GM12872 (cell line): ENCODE measurements around the gene BSCL2.

Source experiments
- TF ChIP-seq, protein P1 (sequence below): IDR thresholded peaks from 3 replicates; pipeline ENCODE4 v1.5.1; 2011; ENCODE audit warnings: low read depth, mild to moderate bottlenecking, low read length, moderate library complexity; ENCODE audit not compliant: insufficient read depth

Gene BSCL2

DNA sequence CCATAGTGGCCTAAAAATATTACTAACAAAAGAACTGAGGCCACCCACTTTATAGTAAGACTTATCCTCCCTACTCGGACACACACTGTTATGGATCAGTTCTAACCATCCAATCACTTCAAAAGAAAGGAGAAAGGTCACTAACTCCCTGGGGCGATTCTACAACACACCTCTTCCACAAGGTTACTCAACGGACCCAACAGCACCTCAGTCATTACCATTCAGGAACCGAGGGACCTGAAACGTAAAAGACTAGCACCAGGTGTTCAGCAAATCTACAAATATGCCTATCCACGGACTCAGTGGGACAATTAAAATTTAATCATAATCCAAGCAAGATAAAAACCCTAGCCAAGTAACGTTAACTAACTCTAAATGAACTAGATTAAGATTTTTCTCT, 18.4 kb upstream of the BSCL2 start:
- TF ChIP-seq, protein P1, sequence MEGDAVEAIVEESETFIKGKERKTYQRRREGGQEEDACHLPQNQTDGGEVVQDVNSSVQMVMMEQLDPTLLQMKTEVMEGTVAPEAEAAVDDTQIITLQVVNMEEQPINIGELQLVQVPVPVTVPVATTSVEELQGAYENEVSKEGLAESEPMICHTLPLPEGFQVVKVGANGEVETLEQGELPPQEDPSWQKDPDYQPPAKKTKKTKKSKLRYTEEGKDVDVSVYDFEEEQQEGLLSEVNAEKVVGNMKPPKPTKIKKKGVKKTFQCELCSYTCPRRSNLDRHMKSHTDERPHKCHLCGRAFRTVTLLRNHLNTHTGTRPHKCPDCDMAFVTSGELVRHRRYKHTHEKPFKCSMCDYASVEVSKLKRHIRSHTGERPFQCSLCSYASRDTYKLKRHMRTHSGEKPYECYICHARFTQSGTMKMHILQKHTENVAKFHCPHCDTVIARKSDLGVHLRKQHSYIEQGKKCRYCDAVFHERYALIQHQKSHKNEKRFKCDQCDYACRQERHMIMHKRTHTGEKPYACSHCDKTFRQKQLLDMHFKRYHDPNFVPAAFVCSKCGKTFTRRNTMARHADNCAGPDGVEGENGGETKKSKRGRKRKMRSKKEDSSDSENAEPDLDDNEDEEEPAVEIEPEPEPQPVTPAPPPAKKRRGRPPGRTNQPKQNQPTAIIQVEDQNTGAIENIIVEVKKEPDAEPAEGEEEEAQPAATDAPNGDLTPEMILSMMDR = no peak

DNA sequence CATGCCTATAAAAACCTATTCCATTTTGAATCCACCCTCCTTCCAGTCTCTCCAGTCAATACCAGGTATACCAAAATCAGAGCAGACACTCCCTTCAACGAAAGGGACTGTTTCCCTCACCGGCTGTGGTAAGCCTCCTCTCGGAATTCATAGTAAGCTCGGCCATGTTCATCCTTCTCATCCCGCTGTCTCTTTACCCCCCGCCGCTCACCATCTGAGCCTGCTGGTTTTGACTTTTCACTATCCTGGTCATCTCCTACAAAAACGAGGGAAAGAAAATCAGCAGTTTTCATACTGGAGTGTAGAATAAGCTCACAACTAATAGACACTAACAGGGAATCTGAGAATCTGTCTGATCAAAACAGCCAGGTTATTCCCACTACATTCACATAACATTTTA, 16.9 kb upstream of the BSCL2 start:
- TF ChIP-seq, protein P1 = no peak

DNA sequence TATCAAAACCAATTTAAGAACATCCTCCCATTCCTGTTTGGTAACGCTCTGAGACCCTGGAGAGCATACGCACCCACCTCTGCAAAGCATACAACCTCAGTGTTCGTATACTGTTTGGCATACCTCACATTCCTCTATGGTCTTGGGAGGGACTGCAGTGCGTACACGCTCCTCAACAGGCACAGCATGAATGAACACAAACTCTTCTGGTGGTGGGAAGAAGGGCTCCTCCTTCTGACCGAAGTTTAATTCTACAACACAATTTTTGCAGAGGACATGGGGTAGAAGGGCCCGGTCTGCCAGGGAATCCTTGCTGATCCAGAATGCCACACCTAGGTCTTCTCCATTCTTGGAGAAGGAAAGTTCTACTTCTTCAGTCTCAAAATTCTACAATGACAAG, 14.8 kb upstream of the BSCL2 start:
- TF ChIP-seq, protein P1 = no peak

DNA sequence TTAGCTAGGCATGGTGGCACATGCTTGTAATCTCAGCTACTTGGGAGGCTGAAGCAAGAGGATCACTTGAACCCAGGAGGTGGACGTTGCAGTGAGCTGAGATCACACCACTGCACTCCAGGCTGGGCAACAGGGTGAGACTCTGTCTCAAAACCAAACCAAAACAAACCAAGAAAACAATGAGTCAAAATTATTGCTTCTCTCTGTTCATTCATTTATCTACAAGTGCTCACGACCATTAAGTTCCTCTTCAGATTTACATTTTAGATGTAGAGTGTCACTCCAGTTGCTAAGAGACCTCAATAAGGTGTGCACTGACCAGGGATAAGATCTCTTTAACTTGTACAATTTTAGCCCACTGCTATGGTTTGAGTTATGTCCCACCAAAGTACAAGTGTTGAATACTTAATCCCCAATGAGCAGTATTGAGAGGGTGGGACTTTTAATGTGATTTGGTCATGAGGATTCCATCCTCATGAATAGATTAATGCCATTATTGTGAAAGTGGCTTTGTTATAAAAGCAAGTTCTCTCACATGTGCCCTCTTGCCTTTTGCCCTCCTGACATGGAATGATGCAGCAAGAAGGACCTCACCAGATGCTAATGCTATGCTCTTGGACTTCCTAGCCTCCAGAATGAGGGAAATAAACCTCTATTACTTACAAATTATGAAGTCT, 12.2 kb upstream of the BSCL2 start:
- TF ChIP-seq, protein P1 = no peak

DNA sequence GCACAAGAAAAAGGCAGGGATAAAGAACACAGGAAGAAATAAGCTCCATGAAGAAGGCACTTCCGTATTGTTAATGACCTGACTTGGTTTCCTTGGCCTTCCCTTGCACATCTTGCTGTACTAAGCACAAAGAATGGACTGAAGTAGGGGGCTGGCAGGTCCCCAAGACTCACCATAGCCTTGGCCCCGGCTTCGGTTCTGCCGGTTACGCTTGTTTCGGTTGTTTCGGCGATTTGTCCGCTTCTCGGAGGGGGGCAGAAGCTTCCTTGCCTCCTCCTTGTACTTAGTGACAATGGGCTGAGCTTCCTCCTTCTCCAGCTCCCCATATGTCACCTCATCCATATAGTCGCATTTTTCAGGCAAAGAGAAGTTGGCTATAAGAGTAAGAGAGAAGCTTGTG, 9.6 kb upstream of the BSCL2 start:
- TF ChIP-seq, protein P1 = no peak

DNA sequence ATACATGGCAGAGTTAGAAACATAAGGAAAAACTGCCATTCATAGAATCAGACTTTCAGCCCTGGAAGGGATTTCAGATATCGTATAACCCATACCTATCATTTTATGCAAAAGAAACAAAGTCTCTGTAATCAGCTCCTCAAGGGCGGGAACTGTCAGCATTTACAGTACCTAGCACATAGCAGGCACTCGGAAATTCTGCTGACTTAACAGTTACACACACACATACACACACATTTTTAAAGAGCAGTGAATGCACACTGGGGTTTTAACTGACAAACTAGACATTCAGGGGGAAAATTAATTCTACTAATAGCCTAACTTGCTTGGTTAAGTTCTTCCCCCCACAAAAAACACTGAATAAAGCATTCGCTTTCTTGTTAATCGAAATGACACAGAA, 9.0 kb upstream of the BSCL2 start:
- TF ChIP-seq, protein P1 = no peak

DNA sequence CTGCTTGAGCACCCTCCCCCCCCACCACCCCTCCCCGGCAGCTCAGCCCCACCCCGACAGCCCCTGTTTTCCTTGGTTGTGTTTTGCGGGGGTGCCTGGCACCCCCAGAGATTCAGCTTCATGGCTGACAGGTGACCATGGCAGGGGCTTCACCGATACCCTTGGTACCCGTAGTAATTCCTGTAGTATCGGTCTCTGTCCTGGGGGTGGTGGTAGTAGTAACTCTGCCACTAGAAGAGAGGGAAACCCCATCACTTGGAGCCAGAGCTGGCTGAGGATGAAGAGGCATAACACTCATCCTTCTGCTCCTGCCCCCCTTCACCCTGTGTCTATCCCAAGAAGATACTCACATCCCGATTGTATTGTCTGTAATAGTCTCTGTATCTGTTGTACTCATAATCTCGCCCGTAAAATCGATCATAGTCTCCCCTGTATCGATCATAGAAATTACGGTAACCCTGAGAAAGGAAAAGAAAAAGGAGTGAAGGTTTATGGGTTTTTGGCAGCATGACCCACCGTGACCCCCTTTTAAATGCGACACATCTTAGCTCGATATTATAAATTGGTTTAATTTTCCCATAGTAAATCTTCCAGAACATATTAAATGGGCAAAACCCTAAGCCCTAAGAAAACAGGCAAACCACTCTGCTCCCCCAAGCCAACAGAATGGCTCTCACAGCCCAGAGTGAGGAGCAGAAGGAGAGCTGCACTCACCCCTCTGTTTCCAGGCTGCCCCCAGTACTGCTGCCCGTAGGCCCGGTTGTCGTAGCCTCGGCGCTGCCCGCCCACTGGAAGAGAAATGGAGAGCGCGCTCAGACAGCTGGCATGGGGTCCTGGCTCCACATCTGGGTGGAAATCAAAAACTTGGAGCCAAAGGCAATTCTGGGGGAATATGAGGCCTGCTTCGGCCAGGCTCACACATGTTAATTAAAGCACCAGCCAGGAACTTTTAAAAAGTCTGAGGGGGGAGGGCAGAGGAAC, 8.2 kb upstream of the BSCL2 start:
- TF ChIP-seq, protein P1 = no peak
